Activated CD4-positive, alpha-beta T cell treated with anti-CD3 and anti-CD28 coated beads, Interleukin-2, amount 50 U/mL, for 24 hours (primary cell): ENCODE measurements around the gene SLC8A1.

Experiments used
- DNase-seq, 2 donors: peaks; one replicate each; pipeline ENCODE4 v3.0.0-alpha.2; 2020; ENCODE audit warnings: low read depth in 1 of 2, low spot score in 1 of 2

SLC8A1 gene

GRCh38 chr2:40317046-40317445 is 134.8 kb downstream of the SLC8A1 start:
- DNase-seq: no peak

DNA sequence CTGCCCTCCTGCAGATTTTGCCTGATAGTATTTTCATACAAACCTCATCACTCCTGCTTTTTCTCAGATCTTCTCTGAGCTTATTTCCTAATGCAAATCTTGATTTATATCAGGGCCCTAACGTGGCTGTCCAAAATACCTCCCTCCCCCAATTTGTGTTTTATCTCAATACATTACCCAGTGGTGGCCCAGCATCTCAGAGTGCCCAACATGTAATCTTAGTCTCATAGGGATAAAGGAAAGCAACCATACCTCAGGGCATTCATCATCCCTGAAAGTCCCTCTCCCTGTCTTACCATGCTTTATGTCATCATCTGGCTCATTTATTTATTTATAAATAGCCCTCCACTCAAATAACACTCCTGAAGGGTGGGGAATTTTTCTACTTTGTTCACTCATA is 135.3 kb downstream of the SLC8A1 start:
- DNase-seq: no peak

DNA sequence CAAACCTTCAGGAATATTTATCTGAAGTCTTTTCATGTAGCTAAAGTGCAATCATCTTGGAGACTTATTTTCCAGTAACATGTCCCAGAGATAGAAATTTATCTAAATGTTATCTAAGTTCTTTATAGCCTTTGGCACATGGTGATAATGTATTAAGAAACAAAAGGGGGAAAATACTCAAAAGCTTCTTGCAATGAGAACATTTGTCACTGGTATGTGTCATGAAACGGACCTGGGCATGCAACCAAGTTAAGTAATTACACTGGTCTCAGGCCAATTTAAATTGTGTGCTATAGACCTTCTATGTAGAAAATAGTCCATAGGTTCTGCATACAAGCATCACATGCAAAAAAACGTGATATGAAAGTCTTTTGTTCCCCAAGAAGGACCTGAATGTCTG is 136.2 kb downstream of the SLC8A1 start:
- DNase-seq: no peak

DNA sequence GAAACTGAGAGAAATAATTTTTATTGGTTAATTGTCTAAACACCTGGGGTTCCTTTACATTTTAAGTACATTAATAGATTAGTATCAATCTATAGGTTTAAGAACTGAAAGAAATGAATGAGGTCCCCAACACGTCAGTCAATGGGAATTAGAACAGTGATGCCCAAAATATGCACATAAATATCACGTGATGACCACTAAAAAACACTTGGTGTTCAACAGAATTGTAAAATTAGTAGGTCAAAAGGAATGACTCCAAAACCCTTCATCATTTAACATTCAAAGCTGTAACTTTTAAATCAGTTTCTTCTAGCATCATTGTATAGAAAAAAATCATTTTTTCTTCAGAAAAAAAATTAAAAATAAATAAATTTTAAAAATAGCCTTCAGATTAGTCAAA is 140.9 kb downstream of the SLC8A1 start:
- DNase-seq: no peak

DNA sequence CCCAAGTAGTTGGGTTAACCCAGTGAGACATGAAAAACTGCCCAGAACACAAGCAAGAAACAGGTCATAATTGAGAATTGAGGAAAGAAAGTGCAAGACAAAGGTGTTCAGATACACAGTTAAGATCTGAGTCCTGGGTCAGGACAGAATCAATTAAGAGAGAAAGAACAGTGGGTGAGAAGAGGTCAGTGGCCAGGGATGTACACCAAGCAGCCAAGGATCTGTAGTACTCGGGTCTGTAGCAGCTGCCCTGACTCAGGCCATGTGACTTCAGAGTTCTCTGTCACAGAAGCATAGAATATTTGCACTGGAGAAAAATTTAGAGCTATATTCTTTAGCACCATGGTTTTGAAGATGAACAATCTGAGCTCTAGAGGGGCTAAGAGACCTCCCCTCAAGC is 141.6 kb downstream of the SLC8A1 start:
- DNase-seq: no peak

- DNase-seq: no peak
Observed at GRCh38 chr2:40304340-40304739, 147.6 kb downstream of the SLC8A1 start.

DNA sequence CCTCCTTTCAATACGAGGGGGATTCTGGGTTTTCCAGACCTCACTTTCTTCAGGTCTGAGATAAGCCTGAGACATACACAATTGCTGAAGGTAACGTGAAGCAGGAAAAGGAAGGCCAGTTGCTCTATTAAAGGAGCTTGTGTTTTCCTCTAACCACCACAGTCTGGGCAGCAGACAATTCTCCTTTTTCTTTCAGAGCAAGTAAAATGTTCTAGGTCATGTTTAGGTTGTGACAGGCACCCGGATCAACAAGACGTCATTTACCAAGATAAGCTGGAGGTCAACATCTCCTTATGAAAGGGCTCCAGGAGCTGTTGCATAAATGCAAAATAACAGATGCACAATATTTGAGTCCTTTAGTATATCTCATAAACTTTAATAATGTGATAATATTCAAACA is 148.1 kb downstream of the SLC8A1 start:
- DNase-seq: no peak

- DNase-seq: no peak
Observed at GRCh38 chr2:40302751-40303325, 149.1 kb downstream of the SLC8A1 start.

DNA sequence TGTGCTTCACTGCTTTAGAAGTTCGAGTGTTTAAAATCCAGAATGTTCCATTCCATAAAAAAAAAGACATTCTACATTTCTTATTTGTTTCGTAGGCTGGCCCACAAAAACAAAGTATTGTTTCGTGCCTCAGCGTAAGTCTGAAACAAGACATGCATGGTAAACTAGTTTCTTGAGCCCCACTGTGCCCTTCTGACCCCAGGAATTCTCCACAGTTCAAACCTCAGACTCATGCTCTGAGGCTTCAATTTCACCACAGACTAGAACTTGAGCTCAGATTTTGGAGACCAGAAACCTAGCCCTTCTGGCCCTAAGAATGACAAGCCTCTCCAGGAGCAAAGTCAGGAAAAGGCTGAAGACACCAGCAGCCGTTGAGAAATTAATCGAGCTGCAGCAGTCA is 151.5 kb downstream of the SLC8A1 start:
- no peak for DNase-seq

DNA sequence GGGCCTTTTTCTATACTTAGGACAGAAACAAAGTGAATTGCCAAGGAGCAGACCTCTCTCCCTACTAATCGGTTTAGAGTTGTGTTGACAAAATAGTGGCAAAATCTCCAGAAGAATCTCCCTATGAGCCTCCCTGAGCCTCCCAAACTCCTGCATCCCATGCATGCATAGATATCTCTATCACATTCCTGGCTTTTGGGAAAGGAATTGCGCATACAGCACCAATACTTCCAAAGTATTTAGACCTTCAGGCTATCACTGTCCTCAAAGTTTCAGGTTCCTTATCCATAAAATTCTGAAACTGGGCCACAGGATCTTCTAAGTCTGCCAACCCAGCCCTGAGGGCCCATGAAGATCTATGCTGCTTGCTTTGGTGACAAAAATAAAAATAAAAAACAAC is 152.1 kb downstream of the SLC8A1 start:
- DNase-seq: no peak

DNA sequence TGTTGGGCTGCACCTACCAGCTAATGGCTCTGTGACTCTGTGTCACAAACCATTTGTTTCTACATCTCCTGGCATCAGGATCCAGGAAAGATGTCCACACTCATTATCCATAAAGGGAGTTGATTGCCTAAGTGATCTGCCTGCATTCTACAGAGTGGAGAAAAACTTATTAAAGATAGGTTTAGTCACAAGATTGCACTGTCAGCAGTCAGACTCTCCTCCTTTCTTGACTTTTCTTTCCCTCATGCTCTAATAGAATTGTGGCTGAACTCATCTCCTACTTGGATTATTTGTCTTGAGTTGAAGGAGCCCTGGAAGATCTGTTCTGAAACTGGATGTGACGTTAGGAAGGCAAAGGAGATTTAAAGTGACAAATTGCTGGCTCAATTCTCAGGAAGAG is 152.7 kb downstream of the SLC8A1 start:
- no peak for DNase-seq

DNA sequence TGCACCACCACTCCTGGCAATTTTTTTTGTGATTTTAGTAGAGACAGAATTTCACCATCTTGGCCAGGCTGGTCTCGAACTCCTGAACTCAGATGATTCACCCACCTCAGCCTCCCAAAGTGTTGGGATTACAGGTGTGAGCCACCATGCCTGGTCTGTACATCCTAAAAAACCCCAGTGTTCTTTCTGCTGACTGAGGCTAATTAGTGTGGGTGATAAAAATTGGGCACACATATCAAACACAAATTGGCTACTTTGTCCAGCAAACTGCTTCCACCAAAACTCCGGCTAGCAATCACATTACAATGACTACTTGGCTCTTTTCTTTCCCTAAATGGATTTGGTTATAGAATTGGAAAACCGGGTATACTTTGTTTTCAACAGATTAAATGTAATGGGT is 153.9 kb downstream of the SLC8A1 start:
- no peak for DNase-seq

DNA sequence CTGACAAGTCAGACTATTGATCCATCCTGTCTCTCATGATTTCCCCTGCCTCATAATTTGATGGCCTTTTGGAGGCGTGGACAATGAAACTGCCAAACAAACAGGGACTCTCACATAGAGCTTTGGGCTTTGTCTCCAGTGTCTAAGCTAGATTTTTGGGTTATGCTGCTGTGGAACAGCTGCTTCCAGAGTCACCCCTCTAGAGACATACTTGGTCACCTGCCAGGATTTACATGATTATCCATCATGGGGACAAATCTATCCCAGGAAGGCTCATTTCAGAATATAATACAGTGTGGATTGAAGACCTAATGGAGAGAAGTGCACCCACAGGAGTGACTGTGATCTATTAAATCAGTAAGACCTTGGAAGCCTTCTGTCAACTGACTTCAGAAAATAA is 159.6 kb downstream of the SLC8A1 start:
- DNase-seq: no peak

DNA sequence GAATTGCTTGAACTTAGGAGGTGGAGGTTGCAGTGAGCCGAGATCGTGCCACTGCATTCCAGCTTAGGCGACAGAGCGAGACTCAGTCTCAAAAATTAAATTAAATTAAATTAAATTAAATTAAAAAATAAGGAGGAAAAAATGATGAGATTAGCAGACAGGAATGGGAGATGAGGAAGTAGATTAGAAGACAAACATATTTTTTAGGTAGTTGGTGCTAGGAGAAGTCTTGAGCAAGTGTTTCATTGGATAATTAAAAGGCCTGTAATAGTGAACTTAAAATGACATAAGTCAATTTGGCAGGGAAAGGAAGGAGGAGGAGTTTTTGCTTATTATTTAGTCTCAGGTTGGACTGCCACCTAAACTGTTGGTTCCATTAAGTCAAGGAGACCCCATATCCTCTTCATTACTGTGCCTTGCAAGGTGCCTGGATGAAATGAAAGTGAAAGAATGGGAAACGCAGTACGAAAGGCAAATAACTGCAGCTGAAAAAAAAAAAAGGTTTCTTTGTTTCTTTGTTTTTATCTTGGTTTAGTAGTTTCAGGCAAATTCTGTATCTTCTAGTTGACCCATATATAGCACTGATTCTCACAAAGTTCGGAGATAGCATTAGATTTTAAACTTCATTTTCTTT is 162.0 kb downstream of the SLC8A1 start:
- DNase-seq: no peak

- DNase-seq: no peak
Observed at GRCh38 chr2:40287773-40288172, 164.1 kb downstream of the SLC8A1 start.

GRCh38 chr2:40287195-40287594 is 164.7 kb downstream of the SLC8A1 start:
- DNase-seq: no peak

DNA sequence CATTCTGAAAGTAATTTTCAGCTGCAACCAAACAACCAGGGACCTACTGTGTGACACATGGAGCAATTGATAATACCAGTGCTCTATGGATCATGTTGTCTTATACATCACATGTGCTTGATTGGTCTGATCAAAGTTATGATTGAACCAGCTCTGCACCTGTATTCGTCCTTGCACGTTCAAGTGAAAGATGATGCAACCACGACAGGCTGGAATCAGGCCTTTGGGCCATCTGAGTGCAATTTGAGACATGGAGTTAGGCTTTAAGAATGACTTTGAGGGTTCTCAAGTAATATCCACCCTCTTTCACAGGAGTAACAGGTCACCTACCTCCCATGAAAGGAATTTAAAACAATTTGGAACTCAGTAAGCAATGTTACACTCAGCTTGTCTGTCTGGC is 165.2 kb downstream of the SLC8A1 start:
- no peak for DNase-seq

- no peak for DNase-seq
Observed at GRCh38 chr2:40285391-40285790, 166.5 kb downstream of the SLC8A1 start.

DNA sequence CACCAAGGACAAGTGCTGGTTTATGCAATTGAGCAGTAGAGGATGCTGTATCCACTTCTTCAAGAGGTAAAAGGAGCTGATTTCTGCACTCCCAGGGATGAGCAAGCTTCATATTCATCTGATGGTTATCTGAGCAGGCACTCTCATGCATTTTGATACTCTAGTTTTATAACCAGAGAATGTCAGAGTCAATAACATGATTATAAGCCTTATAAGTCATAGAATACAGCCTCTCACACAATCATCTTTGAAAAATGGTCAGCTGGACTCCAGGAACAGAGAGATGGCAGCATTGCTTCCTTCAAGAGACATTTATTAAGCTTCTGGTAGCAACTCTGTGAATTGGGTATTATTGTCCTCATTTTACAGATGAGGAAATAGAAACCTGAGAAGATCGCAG is 167.1 kb downstream of the SLC8A1 start:
- DNase-seq: no peak

GRCh38 chr2:40283111-40283909 is 168.6 kb downstream of the SLC8A1 start:
- DNase-seq: no peak

DNA sequence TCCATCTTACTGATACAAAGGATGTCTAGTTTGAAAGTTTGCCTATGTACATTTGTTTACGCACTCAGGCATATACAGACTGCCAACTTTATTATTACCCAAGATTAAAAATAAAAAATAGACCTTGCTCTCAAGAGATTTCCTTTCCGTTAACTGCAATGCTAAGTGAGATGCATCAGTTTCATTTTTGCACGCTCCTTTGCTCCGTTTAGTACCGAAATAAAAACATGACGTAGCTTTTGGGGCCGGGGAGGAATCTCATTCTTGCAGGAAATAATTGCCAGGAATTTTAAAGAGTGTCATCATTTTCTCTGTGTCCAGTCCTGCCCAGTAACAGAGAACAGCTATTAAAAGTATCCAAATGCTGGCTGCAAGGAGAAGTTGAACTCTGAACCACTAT is 169.5 kb downstream of the SLC8A1 start:
- DNase-seq: no peak
